ENCODE measurements around the gene ZNF28. TPM values are rescaled to one million over a fixed set of nuclear protein-coding genes. Genes with fewer than 3 reads are reported as not detected.
"Not testable (repeated sequence)": the region's sequence is repeated elsewhere in the genome, so short reads cannot be mapped to it uniquely, and the experiment has no call there.

Gene ZNF28
- total RNA-seq (2014; rRNA removed; shearing (Covaris generic)) (17.9 and 21.1 TPM in 2 replicates), total RNA-seq (2022) (15.7 and 19.1 TPM in 2 replicates), Bru-seq, nascent RNA (percentile 55 among the genes with signal in this experiment), BruChase-seq, experiment 1, labeled RNA remaining after a 6-hour chase (percentile 55 among the genes with signal in this experiment), BruChase-seq, experiment 2, labeled RNA remaining after a 2-hour chase (percentile 64 among the genes with signal in this experiment)
- long read RNA-seq, full-length matches to known transcripts = 14 of 31 reads
- long read RNA-seq, partial matches to known transcripts = 2 of 31 reads
- long read RNA-seq, other reads (novel, unspliced or antisense) = 15 of 31 reads

GRCh38 chr19:52821204-52821960 lies at the start of gene ZNF28:
Gene ZNF28 (minus strand): TSS chr19:52821633. CDS start chr19:52817958, 3,675 bp downstream.
- POLR2A ChIA-PET = interaction anchor here (1.0 kb wide), 1 partner anchor 33 kb away, joined by 3 read pairs; no protein-coding TSS in a partner anchor
- H3K27ac ChIP-seq (ENCODE audit: low read depth, low read length, poor library complexity, severe bottlenecking); H3K9me3 ChIP-seq (ENCODE audit: low read length); H3K4me1 ChIP-seq (ENCODE audit: insufficient read depth, low read length, poor library complexity, severe bottlenecking); H3K79me2 ChIP-seq (ENCODE audit: insufficient read depth, low read depth, low read length); CTCF ChIA-PET (ENCODE audit: unreplicated experiment); H3K9me2 ChIP-seq (ENCODE audit: insufficient read depth, low read length); H4K20me1 ChIP-seq (ENCODE audit: insufficient read depth, low read length): not testable (repeated sequence)
- H2AFZ ChIP-seq (ENCODE audit: low read length) = peak within 1 kb of the TSS; percentile 73
- TSS peak; percentile 72 for BruUV-seq (replicated peaks)
- H3K4me3 ChIP-seq (ENCODE audit: low read depth, low read length, poor library complexity, severe bottlenecking) = peak within 1 kb of the TSS; percentile 87
- peaks cover 20% of the 10 kb centered on the region for H3K36me3 ChIP-seq (ENCODE audit: insufficient read depth, low read length)
- peak within 1 kb of the TSS; percentile 90 for H3K4me2 ChIP-seq (ENCODE audit: low read length)
- DNase-seq (ENCODE audit: low spot score) = peak; percentile 66
- intact Hi-C loops (cut with micrococcal nuclease; ENCODE audit: unreplicated experiment) = loop anchor here (5.0 kb wide), 1 partner anchor 36 kb away; the partner anchor contains the start of gene ZNF468

- CTCF ChIA-PET (ENCODE audit: unreplicated experiment); intact Hi-C loops (cut with micrococcal nuclease; ENCODE audit: unreplicated experiment); BruUV-seq (replicated peaks); H3K4me3 ChIP-seq (ENCODE audit: low read depth, low read length, poor library complexity, severe bottlenecking); H3K27ac ChIP-seq (ENCODE audit: low read depth, low read length, poor library complexity, severe bottlenecking); H3K4me1 ChIP-seq (ENCODE audit: insufficient read depth, low read length, poor library complexity, severe bottlenecking); H3K4me2 ChIP-seq (ENCODE audit: low read length); H2AFZ ChIP-seq (ENCODE audit: low read length); POLR2A ChIA-PET; DNase-seq (ENCODE audit: low spot score); H3K79me2 ChIP-seq (ENCODE audit: insufficient read depth, low read depth, low read length); H3K9me3 ChIP-seq (ENCODE audit: low read length); H3K36me3 ChIP-seq (ENCODE audit: insufficient read depth, low read length); H3K9me2 ChIP-seq (ENCODE audit: insufficient read depth, low read length); H4K20me1 ChIP-seq (ENCODE audit: insufficient read depth, low read length): not testable (repeated sequence)
Observed at GRCh38 chr19:52868031-52868430, 46.6 kb upstream of the ZNF28 start.

- Histone ChIP-seq H3K36me3 (ENCODE audit: insufficient read depth, low read length) (peaks cover 22% of the 10 kb centered on the region), H2AFZ (ENCODE audit: low read length) (peak within 1 kb of the TSS; percentile 85), H3K4me3 (ENCODE audit: low read depth, low read length, poor library complexity, severe bottlenecking) (peak within 1 kb of the TSS; percentile 79), H3K4me2 (ENCODE audit: low read length) (peak within 1 kb of the TSS; percentile 73)
- H4K20me1 ChIP-seq (ENCODE audit: insufficient read depth, low read length); CTCF ChIA-PET (ENCODE audit: unreplicated experiment); BruUV-seq (replicated peaks); H3K9me2 ChIP-seq (ENCODE audit: insufficient read depth, low read length); POLR2A ChIA-PET; H3K27ac ChIP-seq (ENCODE audit: low read depth, low read length, poor library complexity, severe bottlenecking); H3K9me3 ChIP-seq (ENCODE audit: low read length); H3K79me2 ChIP-seq (ENCODE audit: insufficient read depth, low read depth, low read length); H3K4me1 ChIP-seq (ENCODE audit: insufficient read depth, low read length, poor library complexity, severe bottlenecking): not testable (repeated sequence)
- intact Hi-C loops (cut with micrococcal nuclease; ENCODE audit: unreplicated experiment) = loop anchor here (5.0 kb wide), 1 partner anchor 35 kb away; the partner anchor contains the start of gene ZNF28
- peak; percentile 65 for DNase-seq (ENCODE audit: low spot score)
Observed at GRCh38 chr19:52857378-52858191, 36.2 kb upstream of the ZNF28 start, which contains the start of gene ZNF468. Gene ZNF468 (minus strand): TSS chr19:52857619. CDS start chr19:52854272, 3,347 bp downstream.

- Histone ChIP-seq H2AFZ (ENCODE audit: low read length) (peak overlapping the region; percentile 85; the same call in 1 of the 2 replicates), H3K4me2 (ENCODE audit: low read length) (peak overlapping the region; percentile 73), H3K4me3 (ENCODE audit: low read depth, low read length, poor library complexity, severe bottlenecking) (peak overlapping the region; percentile 79), H3K36me3 (ENCODE audit: insufficient read depth, low read length) (peaks cover 30% of the 10 kb centered on the region)
- CTCF ChIA-PET (ENCODE audit: unreplicated experiment); DNase-seq (ENCODE audit: low spot score); POLR2A ChIA-PET; H4K20me1 ChIP-seq (ENCODE audit: insufficient read depth, low read length); H3K27ac ChIP-seq (ENCODE audit: low read depth, low read length, poor library complexity, severe bottlenecking); H3K9me3 ChIP-seq (ENCODE audit: low read length); H3K79me2 ChIP-seq (ENCODE audit: insufficient read depth, low read depth, low read length); H3K9me2 ChIP-seq (ENCODE audit: insufficient read depth, low read length); H3K4me1 ChIP-seq (ENCODE audit: insufficient read depth, low read length, poor library complexity, severe bottlenecking): not testable (repeated sequence)
- TSS peak; percentile 67 for BruUV-seq (replicated peaks)
- intact Hi-C loops (cut with micrococcal nuclease; ENCODE audit: unreplicated experiment) = loop anchor here (5.0 kb wide), 1 partner anchor 34 kb away; the partner anchor contains the start of gene ZNF28
Observed at GRCh38 chr19:52856540-52857377, 35.3 kb upstream of the ZNF28 start.

- H3K79me2 ChIP-seq (ENCODE audit: insufficient read depth, low read depth, low read length); H3K4me1 ChIP-seq (ENCODE audit: insufficient read depth, low read length, poor library complexity, severe bottlenecking); H4K20me1 ChIP-seq (ENCODE audit: insufficient read depth, low read length); DNase-seq (ENCODE audit: low spot score); H3K4me2 ChIP-seq (ENCODE audit: low read length); H3K4me3 ChIP-seq (ENCODE audit: low read depth, low read length, poor library complexity, severe bottlenecking); POLR2A ChIA-PET; H2AFZ ChIP-seq (ENCODE audit: low read length); H3K9me2 ChIP-seq (ENCODE audit: insufficient read depth, low read length); H3K27ac ChIP-seq (ENCODE audit: low read depth, low read length, poor library complexity, severe bottlenecking); intact Hi-C loops (cut with micrococcal nuclease; ENCODE audit: unreplicated experiment); CTCF ChIA-PET (ENCODE audit: unreplicated experiment): not testable (repeated sequence)
- Histone ChIP-seq H3K36me3 (ENCODE audit: insufficient read depth, low read length) (peaks cover 96% of the 10 kb centered on the region), H3K9me3 (ENCODE audit: low read length) (peaks cover 15% of the 10 kb centered on the region)
- TSS peak; percentile 29 for BruUV-seq (replicated peaks)
Observed at GRCh38 chr19:52847352-52847751, 25.9 kb upstream of the ZNF28 start.

Data from OCI-LY7 (cell line).